Measurements from ENCODE around the gene CALHM4. TPM values are rescaled to one million over a fixed set of nuclear protein-coding genes. Genes with fewer than 3 reads are reported as not detected.

CALHM4 gene
- total RNA-seq, 1 experiment from 2014 or later: not detected

- BruUV-seq (replicated peaks): no TSS peak
- Histone ChIP-seq H3K9me3 (ENCODE audit: low read depth, low read length, poor library complexity, severe bottlenecking) (no peaks in the 10 kb centered on the region), H3K27ac (ENCODE audit: low read depth, low read length, poor library complexity, severe bottlenecking) (no peak overlapping the region), H3K27me3 (replicated peaks; ENCODE audit: insufficient read depth, low read depth, low read length, poor library complexity) (no peaks in the 10 kb centered on the region), H3K4me1 (ENCODE audit: insufficient read depth, low read length, poor library complexity, severe bottlenecking) (peaks cover 25% of the 10 kb centered on the region), H3K4me3 (ENCODE audit: low read depth, low read length, poor library complexity, severe bottlenecking) (no peak overlapping the region), H3K36me3 (ENCODE audit: insufficient read depth, low read length, poor library complexity, severe bottlenecking) (no peaks in the 10 kb centered on the region)
- intact Hi-C loops (cut with micrococcal nuclease; ENCODE audit: unreplicated experiment): loop anchor here (5.0 kb wide), 1 partner anchor 76 kb away; no protein-coding TSS in a partner anchor
- no peak for DNase-seq (ENCODE audit: low spot score)
- no peak for TF ChIP-seq EZH2 (IDR thresholded peaks at IDR 0.05; ENCODE audit: borderline replicate concordance, low read depth, low read length, poor library complexity, severe bottlenecking)
- TF ChIP-seq, protein P1, sequence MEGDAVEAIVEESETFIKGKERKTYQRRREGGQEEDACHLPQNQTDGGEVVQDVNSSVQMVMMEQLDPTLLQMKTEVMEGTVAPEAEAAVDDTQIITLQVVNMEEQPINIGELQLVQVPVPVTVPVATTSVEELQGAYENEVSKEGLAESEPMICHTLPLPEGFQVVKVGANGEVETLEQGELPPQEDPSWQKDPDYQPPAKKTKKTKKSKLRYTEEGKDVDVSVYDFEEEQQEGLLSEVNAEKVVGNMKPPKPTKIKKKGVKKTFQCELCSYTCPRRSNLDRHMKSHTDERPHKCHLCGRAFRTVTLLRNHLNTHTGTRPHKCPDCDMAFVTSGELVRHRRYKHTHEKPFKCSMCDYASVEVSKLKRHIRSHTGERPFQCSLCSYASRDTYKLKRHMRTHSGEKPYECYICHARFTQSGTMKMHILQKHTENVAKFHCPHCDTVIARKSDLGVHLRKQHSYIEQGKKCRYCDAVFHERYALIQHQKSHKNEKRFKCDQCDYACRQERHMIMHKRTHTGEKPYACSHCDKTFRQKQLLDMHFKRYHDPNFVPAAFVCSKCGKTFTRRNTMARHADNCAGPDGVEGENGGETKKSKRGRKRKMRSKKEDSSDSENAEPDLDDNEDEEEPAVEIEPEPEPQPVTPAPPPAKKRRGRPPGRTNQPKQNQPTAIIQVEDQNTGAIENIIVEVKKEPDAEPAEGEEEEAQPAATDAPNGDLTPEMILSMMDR (conservative IDR thresholded peaks at IDR 0.05; ENCODE audit: low read depth, low read length): no peak
- ChIA-PET POLR2A (ENCODE audit: low non-redundant PET) (no interaction called here), CTCF (no interaction called here)
These were observed 40.2 kb upstream of the CALHM4 start for GRCh38 chr6:116513224-116513875.

DNA sequence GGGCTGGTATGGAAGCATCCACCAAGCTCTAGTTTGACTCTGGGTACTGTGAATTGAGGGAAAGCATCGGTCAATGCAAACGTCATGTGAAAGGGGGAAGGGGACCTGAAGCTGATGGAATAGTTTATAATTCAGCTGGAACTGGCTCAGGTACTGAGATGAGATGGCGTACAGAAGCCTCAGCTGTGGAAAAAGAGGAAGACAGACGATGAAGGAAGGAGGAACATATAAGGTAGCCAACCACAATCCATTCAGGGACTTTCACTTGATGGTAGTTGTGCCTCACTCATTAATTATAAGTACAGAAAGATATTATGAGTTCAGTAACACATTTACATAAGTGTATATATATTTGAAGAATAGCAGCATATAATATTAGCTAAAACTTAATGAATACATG, 39.4 kb upstream of the CALHM4 start:
- no peak for TF ChIP-seq EZH2 (IDR thresholded peaks at IDR 0.05; ENCODE audit: borderline replicate concordance, low read depth, low read length, poor library complexity, severe bottlenecking)
- TF ChIP-seq, protein P1 (conservative IDR thresholded peaks at IDR 0.05; ENCODE audit: low read depth, low read length): no peak
- no peak overlapping the region for H3K27ac ChIP-seq (ENCODE audit: low read depth, low read length, poor library complexity, severe bottlenecking)
- H3K27me3 ChIP-seq (replicated peaks; ENCODE audit: insufficient read depth, low read depth, low read length, poor library complexity): no peaks in the 10 kb centered on the region
- H3K4me3 ChIP-seq (ENCODE audit: low read depth, low read length, poor library complexity, severe bottlenecking): no peak overlapping the region
- ChIA-PET POLR2A (ENCODE audit: low non-redundant PET) (no interaction called here), CTCF (no interaction called here)
- H3K4me1 ChIP-seq (ENCODE audit: insufficient read depth, low read length, poor library complexity, severe bottlenecking): peaks cover 32% of the 10 kb centered on the region
- no TSS peak for BruUV-seq (replicated peaks)
- intact Hi-C loops (cut with micrococcal nuclease; ENCODE audit: unreplicated experiment): loop anchor here (5.0 kb wide), 1 partner anchor 77 kb away; no protein-coding TSS in a partner anchor
- H3K36me3 ChIP-seq (ENCODE audit: insufficient read depth, low read length, poor library complexity, severe bottlenecking): no peaks in the 10 kb centered on the region
- DNase-seq (ENCODE audit: low spot score): no peak
- H3K9me3 ChIP-seq (ENCODE audit: low read depth, low read length, poor library complexity, severe bottlenecking): no peaks in the 10 kb centered on the region

GRCh38 chr6:116515141-116515540, 38.4 kb upstream of the CALHM4 start:
- CTCF ChIA-PET: no interaction called here
- intact Hi-C loops (cut with micrococcal nuclease; ENCODE audit: unreplicated experiment): no loop called here
- DNase-seq (ENCODE audit: low spot score): no peak
- H3K36me3 ChIP-seq (ENCODE audit: insufficient read depth, low read length, poor library complexity, severe bottlenecking): no peaks in the 10 kb centered on the region
- POLR2A ChIA-PET (ENCODE audit: low non-redundant PET): no interaction called here
- H3K4me3 ChIP-seq (ENCODE audit: low read depth, low read length, poor library complexity, severe bottlenecking): no peak overlapping the region
- TF ChIP-seq EZH2 (IDR thresholded peaks at IDR 0.05; ENCODE audit: borderline replicate concordance, low read depth, low read length, poor library complexity, severe bottlenecking): no peak
- TF ChIP-seq, protein P1 (conservative IDR thresholded peaks at IDR 0.05; ENCODE audit: low read depth, low read length): no peak
- no peaks in the 10 kb centered on the region for H3K9me3 ChIP-seq (ENCODE audit: low read depth, low read length, poor library complexity, severe bottlenecking)
- H3K27ac ChIP-seq (ENCODE audit: low read depth, low read length, poor library complexity, severe bottlenecking): no peak overlapping the region
- H3K27me3 ChIP-seq (replicated peaks; ENCODE audit: insufficient read depth, low read depth, low read length, poor library complexity): no peaks in the 10 kb centered on the region
- no TSS peak for BruUV-seq (replicated peaks)
- peaks cover 32% of the 10 kb centered on the region for H3K4me1 ChIP-seq (ENCODE audit: insufficient read depth, low read length, poor library complexity, severe bottlenecking)
